ENCODE data around the gene CEMIP2.

- no peak for TF ChIP-seq CTCF (IDR thresholded peaks at IDR 0.05)
- no peak for TF ChIP-seq POLR2A (IDR thresholded peaks at IDR 0.05)
- no peak for TF ChIP-seq EP300 (IDR thresholded peaks at IDR 0.05)
- no peak for TF ChIP-seq POLR2AphosphoS5 (IDR thresholded peaks at IDR 0.05)
Measured at GRCh38 chr9:71675105-71675856, 93.0 kb downstream of the CEMIP2 start.
